Gastrocnemius medialis (tissue), 4 donors: ENCODE results near the gene MGMT.

Experiments
- CTCF ChIP-seq, 5 experiments: fragments of 450-650 bp in 3 of 5; fragments of 200-600 bp in 2 of 5; sonication (generic) in 2 of 5; IDR thresholded peaks in 4 of 5; conservative IDR thresholded peaks in 1 of 5; 1 replicate in 4 of 5; 2 replicates in 1 of 5; pipeline ENCODE4 v1.5.1; 2016 to 2019; ENCODE audit warnings: antibody characterized with exemption in 5 of 5, mild to moderate bottlenecking in 3 of 5, moderate library complexity in 3 of 5
- POLR2A ChIP-seq, 2 donors: fragments of 450-650 bp; IDR thresholded peaks; one replicate each; pipeline ENCODE4 v1.6.1; 2017; ENCODE audit warnings: antibody characterized with exemption in 2 of 2, mild to moderate bottlenecking in 2 of 2, moderate library complexity in 2 of 2

DNA sequence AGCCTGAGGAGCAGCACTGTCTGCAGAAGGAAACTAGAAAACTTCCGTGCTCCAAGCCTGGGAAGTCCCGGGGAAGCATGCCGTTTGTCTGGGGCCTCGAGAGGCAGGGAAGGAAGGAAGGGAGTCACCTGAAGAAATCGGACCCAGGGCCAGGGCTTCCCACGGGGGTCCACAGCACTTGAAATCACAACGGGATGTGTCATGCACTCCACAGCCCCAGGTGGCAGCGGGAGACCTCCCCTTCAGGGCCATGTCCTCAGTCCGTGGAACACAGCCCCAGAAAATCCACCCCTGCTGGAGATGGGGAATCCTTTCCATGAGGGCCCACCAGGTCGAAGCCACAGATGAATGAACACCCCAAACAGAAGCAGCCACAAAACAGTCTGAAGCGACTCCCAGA, 239.5 kb downstream of the MGMT start:
- TF ChIP-seq CTCF (IDR thresholded peaks at IDR 0.05 in 4 of 5, conservative IDR thresholded peaks at IDR 0.05 in 1 of 5) (no peak), POLR2A (IDR thresholded peaks at IDR 0.05) (no peak)
